IMR-90 (cell line): ENCODE measurements around the gene GGT6.

Experiments
- BHLHE40 ChIP-seq: fragments of 150-350 bp; IDR thresholded peaks from 2 replicates; pipeline ENCODE4 v1.6.1; 2016; ENCODE audit warnings: mild to moderate bottlenecking, low read depth, low read length
- CEBPB ChIP-seq: IDR thresholded peaks from 2 replicates; pipeline ENCODE4 v1.6.1; 2012; ENCODE audit warnings: low read depth, low read length, improper control_type of control experiment
- CHD1 ChIP-seq: IDR thresholded peaks from 2 replicates; pipeline ENCODE4 v1.6.1; 2012; ENCODE audit warnings: low read depth, low read length, improper control_type of control experiment
- CTCF ChIP-seq: conservative IDR thresholded peaks from 2 replicates; pipeline ENCODE4 v1.5.1; 2012; ENCODE audit warnings: mild to moderate bottlenecking, low read depth, low read length, improper control_type of control experiment
- MAFK ChIP-seq: IDR thresholded peaks from 2 replicates; pipeline ENCODE4 v1.6.1; 2012; ENCODE audit warnings: low read depth, low read length, improper control_type of control experiment
- POLR2A ChIP-seq: IDR thresholded peaks from 2 replicates; pipeline ENCODE4 v1.6.1; 2012; ENCODE audit warnings: mild to moderate bottlenecking, low read depth, low read length
- RFX5 ChIP-seq: IDR thresholded peaks from 2 replicates; pipeline ENCODE4 v1.8.0; 2012; ENCODE audit warnings: low read depth, mild to moderate bottlenecking, low read length, moderate library complexity
- SMC3 ChIP-seq: fragments of 150-350 bp; IDR thresholded peaks from 2 replicates; pipeline ENCODE4 v1.6.1; 2016; ENCODE audit warnings: low read depth, mild to moderate bottlenecking, antibody characterized with exemption, low read length, moderate library complexity
- USF2 ChIP-seq: fragments of 150-350 bp; IDR thresholded peaks from 2 replicates; pipeline ENCODE4 v1.6.1; 2017; ENCODE audit warnings: mild to moderate bottlenecking, antibody characterized with exemption, low read length, low read depth

- TF ChIP-seq CTCF (no peak), USF2 (no peak), MAFK (no peak), POLR2A (no peak), RFX5 (no peak), SMC3 (no peak), CHD1 (no peak), BHLHE40 (no peak), CEBPB (no peak)
Measured at GRCh38 chr17:4532860-4533522, 27.4 kb downstream of the GGT6 start.
